Measurements from ENCODE around the gene BRD7. TPM values are rescaled to one million over a fixed set of nuclear protein-coding genes. Genes with fewer than 3 reads are reported as not detected.

The BRD7 gene
- polyA plus RNA-seq, 3 donors = 11.4 to 33.0 (median 21.2) TPM

GRCh38 chr16:50373345-50373701 lies 4.5 kb upstream of the BRD7 start:
- H3K36me3 ChIP-seq (replicated peaks in 1 of 2; ENCODE audit: control insufficient read depth in 1 of 2, insufficient read depth in 2 of 2, low read length in 2 of 2) = no peaks in the 10 kb centered on the region
- peak overlapping the region in 1 of 7 donors; percentile 8 for H3K27ac Mint-ChIP-seq
- no peak overlapping the region for H2AFZ ChIP-seq (ENCODE audit: insufficient read depth, low read depth, low read length, poor library complexity, severe bottlenecking)
- H3K27ac ChIP-seq (ENCODE audit: low read depth in 1 of 2, low read length in 2 of 2) = no peak overlapping the region
- no peaks in the 10 kb centered on the region for H3K9me3 ChIP-seq (replicated peaks in 1 of 2; ENCODE audit: control insufficient read depth in 1 of 2, insufficient read depth in 1 of 2, low read length in 2 of 2)
- H3K27me3 Mint-ChIP-seq (ENCODE audit: low read depth in 3 of 3) = peaks cover 3 to 14% (median 6%) of the 10 kb centered on the region in 3 donors
- no peaks in the 10 kb centered on the region for H3K27me3 ChIP-seq (ENCODE audit: control insufficient read depth in 2 of 2, insufficient read depth in 2 of 2, low read length in 2 of 2)
- peaks cover 0 to 6% (median 2%) of the 10 kb centered on the region in 7 donors for H3K9me3 Mint-ChIP-seq
- no peak overlapping the region for H3K4me3 ChIP-seq (replicated peaks in 1 of 3; ENCODE audit: low read depth in 2 of 3, low read length in 3 of 3)
- peaks cover 4 to 5% of the 10 kb centered on the region in 2 donors for H3K4me1 ChIP-seq (ENCODE audit: control insufficient read depth in 1 of 2, insufficient read depth in 2 of 2, low read length in 2 of 2)
- H3K79me2 ChIP-seq (ENCODE audit: insufficient read depth, low read length) = peaks cover 1% of the 10 kb centered on the region
- intact Hi-C loops (cut with micrococcal nuclease) = loop anchor here in 1 of 2 donors (10.0 kb wide), 1 partner anchor 219 kb away; the partner anchor contains the start of gene TENT4B
- 100% methylated on average over 3 of the region's 4 CpGs for WGBS (ENCODE audit: insufficient coverage)
- H3K9ac ChIP-seq (ENCODE audit: insufficient read depth, low read length, poor library complexity, severe bottlenecking) = no peak overlapping the region
- no peaks in the 10 kb centered on the region for H3K36me3 Mint-ChIP-seq
- no peaks in the 10 kb centered on the region for H4K20me1 ChIP-seq (ENCODE audit: insufficient read depth, low read length)
- TF ChIP-seq, protein P1, sequence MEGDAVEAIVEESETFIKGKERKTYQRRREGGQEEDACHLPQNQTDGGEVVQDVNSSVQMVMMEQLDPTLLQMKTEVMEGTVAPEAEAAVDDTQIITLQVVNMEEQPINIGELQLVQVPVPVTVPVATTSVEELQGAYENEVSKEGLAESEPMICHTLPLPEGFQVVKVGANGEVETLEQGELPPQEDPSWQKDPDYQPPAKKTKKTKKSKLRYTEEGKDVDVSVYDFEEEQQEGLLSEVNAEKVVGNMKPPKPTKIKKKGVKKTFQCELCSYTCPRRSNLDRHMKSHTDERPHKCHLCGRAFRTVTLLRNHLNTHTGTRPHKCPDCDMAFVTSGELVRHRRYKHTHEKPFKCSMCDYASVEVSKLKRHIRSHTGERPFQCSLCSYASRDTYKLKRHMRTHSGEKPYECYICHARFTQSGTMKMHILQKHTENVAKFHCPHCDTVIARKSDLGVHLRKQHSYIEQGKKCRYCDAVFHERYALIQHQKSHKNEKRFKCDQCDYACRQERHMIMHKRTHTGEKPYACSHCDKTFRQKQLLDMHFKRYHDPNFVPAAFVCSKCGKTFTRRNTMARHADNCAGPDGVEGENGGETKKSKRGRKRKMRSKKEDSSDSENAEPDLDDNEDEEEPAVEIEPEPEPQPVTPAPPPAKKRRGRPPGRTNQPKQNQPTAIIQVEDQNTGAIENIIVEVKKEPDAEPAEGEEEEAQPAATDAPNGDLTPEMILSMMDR (IDR thresholded peaks at IDR 0.05) = no peak
- H3K4me3 Mint-ChIP-seq = no peak overlapping the region
- H3K4me2 ChIP-seq (replicated peaks; ENCODE audit: extremely low read depth, low read length, poor library complexity, severe bottlenecking) = no peak overlapping the region
- no peak for DNase-seq
- peaks cover 9% of the 10 kb centered on the region for H3K4me1 Mint-ChIP-seq

DNA sequence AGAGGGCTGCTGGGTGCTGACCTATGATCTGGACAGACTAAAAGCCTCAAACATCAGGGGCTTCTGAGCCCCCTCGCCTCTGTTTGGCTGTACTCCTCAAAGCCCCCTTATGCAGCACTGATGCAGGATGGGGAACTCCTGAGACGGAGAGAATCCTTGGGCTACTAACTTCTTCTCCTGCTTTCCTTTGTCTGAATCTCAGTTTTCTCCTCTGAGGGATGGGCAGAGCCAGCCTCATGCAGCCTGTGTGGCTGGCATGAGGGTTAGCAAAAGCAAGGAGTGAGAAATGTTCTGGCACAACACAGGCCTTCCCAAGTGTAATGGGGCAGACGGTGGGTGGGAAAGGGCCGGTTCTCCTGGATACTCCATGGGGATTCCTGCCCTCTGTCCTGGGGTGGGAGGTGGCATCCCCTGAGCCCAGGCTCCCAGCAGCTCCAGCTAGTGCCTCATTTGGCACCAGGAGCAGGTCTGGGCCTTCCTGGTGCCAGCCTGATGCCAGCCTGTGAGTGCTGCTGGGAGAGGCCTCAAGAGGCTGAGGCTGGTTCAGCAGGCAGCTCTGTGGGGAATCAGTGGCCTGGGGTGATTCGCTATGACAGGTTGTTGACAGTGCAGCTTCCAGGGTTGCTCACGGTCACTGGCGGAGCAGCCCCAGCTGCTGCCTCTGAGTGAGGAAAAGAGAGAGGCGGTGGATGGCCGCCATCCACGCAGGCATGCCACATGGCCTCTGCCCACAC lies 4.0 kb upstream of the BRD7 start:
- no peak overlapping the region for H3K9ac ChIP-seq (ENCODE audit: insufficient read depth, low read length, poor library complexity, severe bottlenecking)
- peaks cover 3 to 14% (median 6%) of the 10 kb centered on the region in 3 donors for H3K27me3 Mint-ChIP-seq (ENCODE audit: low read depth in 3 of 3)
- peak overlapping the region in 1 of 7 donors; percentile 17 for H3K27ac Mint-ChIP-seq
- TF ChIP-seq, protein P1 (IDR thresholded peaks at IDR 0.05) = no peak
- DNase-seq = no peak
- H3K27ac ChIP-seq (ENCODE audit: low read depth in 1 of 2, low read length in 2 of 2) = no peak overlapping the region
- peaks cover 7% of the 10 kb centered on the region for H3K79me2 ChIP-seq (ENCODE audit: insufficient read depth, low read length)
- H3K27me3 ChIP-seq (ENCODE audit: control insufficient read depth in 2 of 2, insufficient read depth in 2 of 2, low read length in 2 of 2) = no peaks in the 10 kb centered on the region
- H3K4me1 Mint-ChIP-seq = peaks cover 13% of the 10 kb centered on the region
- no peaks in the 10 kb centered on the region for H3K36me3 ChIP-seq (replicated peaks in 1 of 2; ENCODE audit: control insufficient read depth in 1 of 2, insufficient read depth in 2 of 2, low read length in 2 of 2)
- intact Hi-C loops (cut with micrococcal nuclease) = loop anchor here in 1 of 2 donors (10.0 kb wide), 1 partner anchor 218 kb away; the partner anchor contains the start of gene TENT4B
- H3K4me3 ChIP-seq (replicated peaks in 1 of 3; ENCODE audit: low read depth in 2 of 3, low read length in 3 of 3) = no peak overlapping the region
- H3K4me2 ChIP-seq (replicated peaks; ENCODE audit: extremely low read depth, low read length, poor library complexity, severe bottlenecking) = no peak overlapping the region
- no peak overlapping the region for H2AFZ ChIP-seq (ENCODE audit: insufficient read depth, low read depth, low read length, poor library complexity, severe bottlenecking)
- H3K36me3 Mint-ChIP-seq = no peaks in the 10 kb centered on the region
- WGBS (ENCODE audit: insufficient coverage) = 98% methylated on average over 6 of the region's 10 CpGs
- no peaks in the 10 kb centered on the region for H4K20me1 ChIP-seq (ENCODE audit: insufficient read depth, low read length)
- H3K9me3 ChIP-seq (replicated peaks in 1 of 2; ENCODE audit: control insufficient read depth in 1 of 2, insufficient read depth in 1 of 2, low read length in 2 of 2) = no peaks in the 10 kb centered on the region
- peaks cover 8 to 10% of the 10 kb centered on the region in 2 donors for H3K4me1 ChIP-seq (ENCODE audit: control insufficient read depth in 1 of 2, insufficient read depth in 2 of 2, low read length in 2 of 2)
- peaks cover 0 to 6% (median 2%) of the 10 kb centered on the region in 7 donors for H3K9me3 Mint-ChIP-seq
- peak overlapping the region in 1 of 2 donors; percentile 16 for H3K4me3 Mint-ChIP-seq
